Suprapubic skin (tissue), 3 donors: Measurements from ENCODE around the gene PYROXD2.

Source experiments
- CTCF ChIP-seq, 2 donors: fragments of 200-600 bp in 1 of 2; fragments of 450-650 bp in 1 of 2; sonication (generic) in 1 of 2; IDR thresholded peaks; one replicate each; pipeline ENCODE4 v1.5.1; 2016 to 2019; ENCODE audit warnings: antibody characterized with exemption in 2 of 2, mild to moderate bottlenecking in 1 of 2, moderate library complexity in 1 of 2
- EP300 ChIP-seq: sonication (generic); formaldehyde crosslinking; IDR thresholded peaks from one replicate; pipeline ENCODE4 v1.6.1; 2017; ENCODE audit warnings: antibody characterized with exemption
- POLR2A ChIP-seq, 2 donors: fragments of 450-650 bp; IDR thresholded peaks; one replicate each; pipeline ENCODE4 v1.6.1; 2017; ENCODE audit warnings: antibody characterized with exemption in 2 of 2, mild to moderate bottlenecking in 2 of 2, moderate library complexity in 2 of 2

DNA sequence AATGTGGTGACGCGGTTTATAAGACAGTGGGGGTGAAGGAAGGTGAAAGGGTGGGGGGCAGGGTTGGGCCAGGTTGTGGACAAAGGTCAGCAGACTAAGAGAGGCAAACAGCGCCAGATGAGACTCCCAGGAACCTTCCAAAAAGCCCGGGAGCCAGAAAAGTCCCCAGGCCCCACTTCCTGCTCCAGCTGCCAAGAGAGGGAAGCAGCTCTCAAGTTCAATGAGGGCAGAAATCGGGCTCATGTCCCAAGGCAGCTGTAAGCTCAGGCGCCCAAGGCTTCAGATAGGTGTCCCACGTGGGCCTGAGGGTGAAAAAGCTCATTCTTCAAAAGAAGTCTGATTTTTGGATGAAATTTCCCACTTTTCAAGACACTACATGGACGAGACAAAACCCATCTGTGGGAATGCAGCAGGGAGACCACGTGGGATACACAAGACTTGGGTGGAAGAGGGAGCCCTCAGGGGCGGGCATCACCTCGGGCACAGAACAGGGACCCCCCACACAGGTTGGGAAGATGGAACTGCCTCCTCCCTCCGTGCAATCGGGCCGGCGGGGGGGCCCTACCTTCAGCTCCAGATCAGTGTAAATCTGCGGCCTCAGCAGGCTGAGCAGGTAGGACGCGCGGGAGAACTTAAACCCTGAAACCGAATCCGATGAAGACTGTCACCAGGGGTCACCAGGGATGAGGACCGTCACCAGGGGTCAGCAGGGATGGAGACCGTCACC lies 7.8 kb downstream of the PYROXD2 start:
- TF ChIP-seq CTCF (IDR thresholded peaks at IDR 0.05) (no peak), EP300 (no peak), POLR2A (IDR thresholded peaks at IDR 0.05) (no peak)
